ENCODE results near the gene ELOVL7. TPM values are rescaled to one million over a fixed set of nuclear protein-coding genes. Genes with fewer than 3 reads are reported as not detected.
"Not testable (repeated sequence)": the region's sequence is repeated elsewhere in the genome, so short reads cannot be mapped to it uniquely, and the experiment has no call there.

ELOVL7 gene
- total RNA-seq, 4 donors from 2014 or later, result 41.5 to 96.9 (median 69.8) TPM

GRCh38 chr5:60754495-60754894 is 89.6 kb downstream of the ELOVL7 start:
- TF ChIP-seq POLR2A (IDR thresholded peaks at IDR 0.05) (no peak), CTCF (IDR thresholded peaks at IDR 0.05) (no peak)
- 87 to 89% methylated on average over 5 of the region's 5 CpGs for WGBS, 2 donors
- no peak overlapping the region for H3K4me3 ChIP-seq (ENCODE audit: low read depth, poor library complexity, severe bottlenecking)
- DNase-seq (ENCODE audit: low spot score in 2 of 2), result no peak
- intact Hi-C loops (cut with DNase I; ENCODE audit: low total_unique reads), result no loop called here

GRCh38 chr5:60744682-60745081 is 99.4 kb downstream of the ELOVL7 start:
- no peak for DNase-seq (ENCODE audit: low spot score in 2 of 2)
- WGBS, 2 donors, result 95 to 98% methylated on average over 6 of the region's 6 CpGs
- intact Hi-C loops (cut with DNase I; ENCODE audit: low total_unique reads), result no loop called here
- TF ChIP-seq POLR2A (IDR thresholded peaks at IDR 0.05) (no peak), CTCF (IDR thresholded peaks at IDR 0.05) (no peak)
- no peak overlapping the region for H3K4me3 ChIP-seq (ENCODE audit: low read depth, poor library complexity, severe bottlenecking)

GRCh38 chr5:60743511-60744314 is 100.4 kb downstream of the ELOVL7 start:
- H3K4me3 ChIP-seq (ENCODE audit: low read depth, poor library complexity, severe bottlenecking), result no peak overlapping the region
- WGBS, 2 donors, result 94 to 95% methylated on average over 38 to 40 of the region's 40 CpGs
- DNase-seq (ENCODE audit: low spot score in 2 of 2), result no peak
- intact Hi-C loops (cut with DNase I; ENCODE audit: low total_unique reads), result no loop called here
- TF ChIP-seq POLR2A (IDR thresholded peaks at IDR 0.05) (no peak), CTCF (IDR thresholded peaks at IDR 0.05) (no peak)

- no peak overlapping the region for H3K4me3 ChIP-seq (ENCODE audit: low read depth, poor library complexity, severe bottlenecking)
- no peak for TF ChIP-seq CTCF (IDR thresholded peaks at IDR 0.05)
- no peak for TF ChIP-seq POLR2A (IDR thresholded peaks at IDR 0.05)
- intact Hi-C loops (cut with DNase I; ENCODE audit: low total_unique reads), result no loop called here
- WGBS, 2 donors, result 90 to 97% methylated on average over 2 of the region's 2 CpGs
- DNase-seq (ENCODE audit: low spot score in 2 of 2), result no peak
Observed at GRCh38 chr5:60740322-60740721, 103.7 kb downstream of the ELOVL7 start.

DNA sequence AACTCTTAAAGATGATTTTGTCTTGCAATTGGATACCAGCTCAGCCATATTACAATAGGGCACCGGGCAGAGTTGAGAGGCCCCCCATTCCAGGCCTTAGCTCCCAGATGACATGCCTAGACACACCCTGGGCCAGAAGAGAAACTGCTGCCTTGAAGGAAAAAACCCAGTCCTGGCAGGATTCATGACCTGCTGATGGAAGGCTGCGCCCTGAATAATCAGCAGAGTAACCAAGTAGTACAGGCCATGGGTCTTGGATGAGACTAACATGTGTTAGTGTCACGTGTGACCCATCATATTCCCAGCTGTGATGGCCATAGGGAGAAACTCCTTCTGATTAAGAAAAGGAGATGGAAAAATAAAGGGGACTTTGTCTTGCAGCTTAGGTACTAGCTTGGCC is 105.1 kb downstream of the ELOVL7 start:
- TF ChIP-seq POLR2A (IDR thresholded peaks at IDR 0.05), result no peak
- no peak for TF ChIP-seq CTCF (IDR thresholded peaks at IDR 0.05)
- intact Hi-C loops (cut with DNase I; ENCODE audit: low total_unique reads), result no loop called here
- DNase-seq (ENCODE audit: low spot score in 2 of 2), result no peak
- WGBS, 2 donors, result 75 to 81% methylated on average over 3 of the region's 3 CpGs
- no peak overlapping the region for H3K4me3 ChIP-seq (ENCODE audit: low read depth, poor library complexity, severe bottlenecking)

GRCh38 chr5:60738461-60738860 is 105.6 kb downstream of the ELOVL7 start:
- no peak for DNase-seq (ENCODE audit: low spot score in 2 of 2)
- H3K4me3 ChIP-seq (ENCODE audit: low read depth, poor library complexity, severe bottlenecking), result no peak overlapping the region
- TF ChIP-seq CTCF (IDR thresholded peaks at IDR 0.05) (no peak), POLR2A (IDR thresholded peaks at IDR 0.05) (no peak)
- 82 to 83% methylated on average over 4 of the region's 4 CpGs for WGBS, 2 donors
- intact Hi-C loops (cut with DNase I; ENCODE audit: low total_unique reads), result no loop called here

- DNase-seq (ENCODE audit: low spot score in 2 of 2); H3K4me3 ChIP-seq (ENCODE audit: low read depth, poor library complexity, severe bottlenecking); intact Hi-C loops (cut with DNase I; ENCODE audit: low total_unique reads): not testable (repeated sequence)
Observed at GRCh38 chr5:60730858-60731257, 113.2 kb downstream of the ELOVL7 start.
